Activated naive CD4-positive, alpha-beta T cell treated with anti-CD3 and anti-CD28 coated beads for 36 hours (primary cell): ENCODE data around the gene LEO1. TPM values are rescaled to one million over a fixed set of nuclear protein-coding genes. Genes with fewer than 3 reads are reported as not detected.
A peak's percentile ranks its signal among the peaks of the same experiment; 100 is the strongest.

Source experiments
- CTCF ChIA-PET: fragments of 350-600 bp; sonication (Branson Sonifier 250); formaldehyde crosslinking; loops from one replicate; lab custom pipeline; 2021; ENCODE audit warnings: antibody characterized with exemption; lab: Charles Lee
- DNase-seq: peaks from one replicate; pipeline ENCODE4 v3.0.0-alpha.2; 2020
- H3K27ac Mint-ChIP-seq: one replicate; pipeline ENCODE4 v1.8.0; 2021; ENCODE audit warnings: mild to moderate bottlenecking, mixed read lengths
- H3K27me3 Mint-ChIP-seq: one replicate; pipeline ENCODE4 v1.8.0; 2021; ENCODE audit warnings: low read depth, mixed read lengths
- H3K36me3 Mint-ChIP-seq: one replicate; pipeline ENCODE4 v1.8.0; 2021; ENCODE audit warnings: low read depth, mixed read lengths
- H3K4me1 Mint-ChIP-seq: one replicate; pipeline ENCODE4 v1.8.0; 2021; ENCODE audit warnings: low read depth, mixed read lengths
- H3K4me3 Mint-ChIP-seq: one replicate; pipeline ENCODE4 v1.8.0; 2021; ENCODE audit warnings: mild to moderate bottlenecking, moderate library complexity, mixed read lengths
- H3K9me3 Mint-ChIP-seq: one replicate; pipeline ENCODE4 v1.8.0; 2021; ENCODE audit warnings: mixed read lengths
- intact Hi-C: fragments of 100-400 bp; cut with micrococcal nuclease; formaldehyde crosslinking; loops from one replicate; pipeline ENCODE4 v1.15.1; 2023
- total RNA-seq, 2 experiments: library from RNA; stranded (reverse); gene quantifications; one replicate each; pipeline ENCODE4 v1.2.3, GENCODE V29; 2021

LEO1 gene
- total RNA-seq, 2 experiments from 2014 or later = 21.0 to 23.8 TPM

- Mint-ChIP-seq H3K27ac (no peak overlapping the region), H3K36me3 (peaks cover 32% of the 10 kb centered on the region), H3K4me3 (no peak overlapping the region), H3K4me1 (no peaks in the 10 kb centered on the region), H3K27me3 (no peaks in the 10 kb centered on the region), H3K9me3 (no peaks in the 10 kb centered on the region)
- CTCF ChIA-PET = no interaction called here
- DNase-seq = no peak
- intact Hi-C loops = no loop called here
These were observed 16.1 kb downstream of the LEO1 start for GRCh38 chr15:51955504-51955903.

- H3K36me3 Mint-ChIP-seq = peaks cover 28% of the 10 kb centered on the region
- no peak for DNase-seq
- CTCF ChIA-PET = no interaction called here
- no peak overlapping the region for H3K4me3 Mint-ChIP-seq
- no peaks in the 10 kb centered on the region for H3K4me1 Mint-ChIP-seq
- H3K27me3 Mint-ChIP-seq = no peaks in the 10 kb centered on the region
- H3K9me3 Mint-ChIP-seq = no peaks in the 10 kb centered on the region
- intact Hi-C loops = no loop called here
- H3K27ac Mint-ChIP-seq = no peak overlapping the region
These were observed 18.8 kb downstream of the LEO1 start for GRCh38 chr15:51952805-51953204.

GRCh38 chr15:51947124-51947523 is 24.5 kb downstream of the LEO1 start:
- CTCF ChIA-PET = interaction anchor here (0.6 to 0.8 kb wide), 4 partner anchors 34 to 130 kb away, joined by 3 to 4 read pairs (median 4); no protein-coding TSS in a partner anchor
- Mint-ChIP-seq H3K27ac (peak overlapping the region; percentile 71), H3K4me1 (peaks cover 8% of the 10 kb centered on the region), H3K4me3 (no peak overlapping the region), H3K36me3 (peaks cover 45% of the 10 kb centered on the region), H3K9me3 (no peaks in the 10 kb centered on the region), H3K27me3 (no peaks in the 10 kb centered on the region)
- DNase-seq = no peak
- intact Hi-C loops = no loop called here

GRCh38 chr15:51939216-51939615 is 32.4 kb downstream of the LEO1 start:
- H3K36me3 Mint-ChIP-seq = peaks cover 29% of the 10 kb centered on the region
- H3K27me3 Mint-ChIP-seq = no peaks in the 10 kb centered on the region
- H3K27ac Mint-ChIP-seq = no peak overlapping the region
- no peak overlapping the region for H3K4me3 Mint-ChIP-seq
- no peaks in the 10 kb centered on the region for H3K9me3 Mint-ChIP-seq
- CTCF ChIA-PET = no interaction called here
- DNase-seq = no peak
- intact Hi-C loops = no loop called here
- H3K4me1 Mint-ChIP-seq = no peaks in the 10 kb centered on the region

GRCh38 chr15:51938286-51938685 is 33.3 kb downstream of the LEO1 start:
- DNase-seq = no peak
- Mint-ChIP-seq H3K27me3 (no peaks in the 10 kb centered on the region), H3K4me1 (no peaks in the 10 kb centered on the region), H3K9me3 (no peaks in the 10 kb centered on the region), H3K36me3 (peaks cover 21% of the 10 kb centered on the region), H3K27ac (no peak overlapping the region), H3K4me3 (no peak overlapping the region)
- intact Hi-C loops = no loop called here
- CTCF ChIA-PET = no interaction called here

GRCh38 chr15:51936105-51936478 is 35.5 kb downstream of the LEO1 start:
- no peak overlapping the region for H3K27ac Mint-ChIP-seq
- no peaks in the 10 kb centered on the region for H3K27me3 Mint-ChIP-seq
- peaks cover 8% of the 10 kb centered on the region for H3K36me3 Mint-ChIP-seq
- H3K4me3 Mint-ChIP-seq = no peak overlapping the region
- DNase-seq = no peak
- intact Hi-C loops = no loop called here
- no peaks in the 10 kb centered on the region for H3K9me3 Mint-ChIP-seq
- CTCF ChIA-PET = interaction anchor here (0.7 to 1.1 kb wide), 2 partner anchors 9 to 46 kb away, joined by 3 read pairs; no protein-coding TSS in a partner anchor
- no peaks in the 10 kb centered on the region for H3K4me1 Mint-ChIP-seq

GRCh38 chr15:51935466-51936104 is 36.0 kb downstream of the LEO1 start:
- no peaks in the 10 kb centered on the region for H3K9me3 Mint-ChIP-seq
- CTCF ChIA-PET = interaction anchor here (1.1 kb wide), 1 partner anchor 46 kb away, joined by 3 read pairs; no protein-coding TSS in a partner anchor
- H3K36me3 Mint-ChIP-seq = peaks cover 10% of the 10 kb centered on the region
- DNase-seq = no peak
- no peaks in the 10 kb centered on the region for H3K4me1 Mint-ChIP-seq
- H3K27ac Mint-ChIP-seq = peak overlapping the region; percentile 6
- intact Hi-C loops = no loop called here
- H3K4me3 Mint-ChIP-seq = no peak overlapping the region
- H3K27me3 Mint-ChIP-seq = no peaks in the 10 kb centered on the region

- no peak for DNase-seq
- H3K27me3 Mint-ChIP-seq = no peaks in the 10 kb centered on the region
- intact Hi-C loops = no loop called here
- no peak overlapping the region for H3K4me3 Mint-ChIP-seq
- no peaks in the 10 kb centered on the region for H3K4me1 Mint-ChIP-seq
- H3K9me3 Mint-ChIP-seq = no peaks in the 10 kb centered on the region
- H3K36me3 Mint-ChIP-seq = peaks cover 2% of the 10 kb centered on the region
- H3K27ac Mint-ChIP-seq = no peak overlapping the region
- CTCF ChIA-PET = interaction anchor here (0.7 kb wide), 1 partner anchor 81 kb away, joined by 3 read pairs; no protein-coding TSS in a partner anchor
These were observed 39.4 kb downstream of the LEO1 start for GRCh38 chr15:51932161-51932560.

- CTCF ChIA-PET = no interaction called here
- Mint-ChIP-seq H3K27me3 (no peaks in the 10 kb centered on the region), H3K36me3 (peaks cover 2% of the 10 kb centered on the region), H3K4me1 (no peaks in the 10 kb centered on the region), H3K27ac (no peak overlapping the region), H3K9me3 (no peaks in the 10 kb centered on the region), H3K4me3 (no peak overlapping the region)
- no peak for DNase-seq
- intact Hi-C loops = no loop called here
These were observed 39.9 kb downstream of the LEO1 start for GRCh38 chr15:51931638-51932037.

- CTCF ChIA-PET = no interaction called here
- intact Hi-C loops = no loop called here
- Mint-ChIP-seq H3K27ac (no peak overlapping the region), H3K9me3 (no peaks in the 10 kb centered on the region), H3K36me3 (peaks cover 2% of the 10 kb centered on the region), H3K4me1 (no peaks in the 10 kb centered on the region), H3K4me3 (no peak overlapping the region), H3K27me3 (no peaks in the 10 kb centered on the region)
- no peak for DNase-seq
These were observed 40.6 kb downstream of the LEO1 start for GRCh38 chr15:51931016-51931415.

GRCh38 chr15:51926809-51927208 is 44.8 kb downstream of the LEO1 start:
- CTCF ChIA-PET = interaction anchor here (0.6 to 1.0 kb wide), 2 partner anchors 10 to 21 kb away, joined by 3 to 4 read pairs; no protein-coding TSS in a partner anchor
- DNase-seq = no peak
- H3K36me3 Mint-ChIP-seq = peaks cover 7% of the 10 kb centered on the region
- intact Hi-C loops = no loop called here
- H3K4me1 Mint-ChIP-seq = no peaks in the 10 kb centered on the region
- H3K4me3 Mint-ChIP-seq = no peak overlapping the region
- no peaks in the 10 kb centered on the region for H3K9me3 Mint-ChIP-seq
- H3K27ac Mint-ChIP-seq = no peak overlapping the region
- H3K27me3 Mint-ChIP-seq = no peaks in the 10 kb centered on the region

- CTCF ChIA-PET = interaction anchor here (1.1 kb wide), 1 partner anchor 36 kb away, joined by 3 read pairs; no protein-coding TSS in a partner anchor
- H3K27me3 Mint-ChIP-seq = no peaks in the 10 kb centered on the region
- no peaks in the 10 kb centered on the region for H3K4me1 Mint-ChIP-seq
- no peak overlapping the region for H3K27ac Mint-ChIP-seq
- no peak for DNase-seq
- no peaks in the 10 kb centered on the region for H3K9me3 Mint-ChIP-seq
- peaks cover 9% of the 10 kb centered on the region for H3K36me3 Mint-ChIP-seq
- intact Hi-C loops = no loop called here
- no peak overlapping the region for H3K4me3 Mint-ChIP-seq
These were observed 47.2 kb downstream of the LEO1 start for GRCh38 chr15:51924156-51925068.
